CD4-positive, alpha-beta memory T cell (primary cell): ENCODE results near the gene PRDM16. TPM values are rescaled to one million over a fixed set of nuclear protein-coding genes. Genes with fewer than 3 reads are reported as not detected.

Source experiments
- CTCF ChIA-PET: fragments of 350-600 bp; sonication (Branson Sonifier 250); formaldehyde crosslinking; loops from one replicate; lab custom pipeline; 2021; ENCODE audit warnings: inconsistent platforms; ENCODE audit not compliant: partially characterized antibody; lab: Charles Lee
- POLR2A ChIA-PET: fragments of 350-600 bp; sonication (Branson Sonifier 250); formaldehyde crosslinking; loops from one replicate; lab custom pipeline; 2021; ENCODE audit not compliant: partially characterized antibody; lab: Charles Lee
- DNase-seq, 5 donors: peaks; one replicate each; pipeline versions ENCODE4 v3.0.0 to v3.0.0-alpha.2; 2020 to 2022; ENCODE audit warnings: mixed read lengths in 1 of 5
- H3K27ac ChIP-seq: one replicate; pipeline ENCODE4 v1.7.0; 2013; ENCODE audit warnings: low read depth, low read length
- H3K27me3 ChIP-seq: 2 replicates; pipeline ENCODE4 v1.7.0; 2013; ENCODE audit warnings: mild to moderate bottlenecking, low read length, moderate library complexity; ENCODE audit not compliant: insufficient read depth
- H3K36me3 ChIP-seq: 2 replicates; pipeline ENCODE4 v1.7.0; 2013; ENCODE audit warnings: mild to moderate bottlenecking, low read length, moderate library complexity; ENCODE audit not compliant: insufficient read depth
- H3K4me1 ChIP-seq: 2 replicates; pipeline ENCODE4 v1.7.0; 2013; ENCODE audit warnings: mild to moderate bottlenecking, low read length, moderate library complexity; ENCODE audit not compliant: insufficient read depth
- H3K4me3 ChIP-seq, 2 donors: one replicate each; pipeline ENCODE4 v1.7.0; 2013; ENCODE audit warnings: low read length in 2 of 2, mild to moderate bottlenecking in 1 of 2
- H3K9me3 ChIP-seq, 2 donors: one replicate each; pipeline ENCODE4 v1.7.0; 2013; ENCODE audit warnings: low read length in 2 of 2, control low read depth in 1 of 2; ENCODE audit not compliant: control insufficient read depth in 1 of 2
- H3K27ac Mint-ChIP-seq, 7 donors: one replicate each; pipeline ENCODE4 v1.8.0; 2020 to 2021; ENCODE audit warnings: mixed read lengths in 7 of 7, mild to moderate bottlenecking in 6 of 7, inconsistent platforms in 3 of 7, moderate library complexity in 3 of 7
- H3K27me3 Mint-ChIP-seq, 2 donors: one replicate each; pipeline ENCODE4 v1.8.0; 2020 to 2021; ENCODE audit warnings: mixed read lengths in 2 of 2
- H3K36me3 Mint-ChIP-seq, 2 donors: one replicate each; pipeline ENCODE4 v1.8.0; 2020 to 2021; ENCODE audit warnings: mixed read lengths in 2 of 2, inconsistent platforms in 1 of 2, mild to moderate bottlenecking in 1 of 2
- H3K4me1 Mint-ChIP-seq, 4 donors: one replicate each; pipeline ENCODE4 v1.8.0; 2020 to 2021; ENCODE audit warnings: mixed read lengths in 4 of 4, mild to moderate bottlenecking in 1 of 4
- H3K4me3 Mint-ChIP-seq, 8 donors: one replicate each; pipeline ENCODE4 v1.8.0; 2020 to 2021; ENCODE audit warnings: mixed read lengths in 8 of 8, mild to moderate bottlenecking in 7 of 8, moderate library complexity in 6 of 8, inconsistent platforms in 3 of 8
- H3K9me3 Mint-ChIP-seq, 8 donors: one replicate each; pipeline ENCODE4 v1.8.0; 2020 to 2021; ENCODE audit warnings: mixed read lengths in 8 of 8, mild to moderate bottlenecking in 5 of 8, inconsistent platforms in 3 of 8, moderate library complexity in 1 of 8
- intact Hi-C: fragments of 100-400 bp; cut with micrococcal nuclease; formaldehyde crosslinking; loops from one replicate; pipeline ENCODE4 v1.15.1; 2023
- polyA plus RNA-seq, 2 donors: library from polyadenylated mRNA; unstranded; fragments of 300-500 nt; fragmentation: Illumina TruSeq; gene quantifications; one replicate each; pipeline ENCODE4 v1.2.3, GENCODE V29; 2021
- total RNA-seq, 2 experiments: library from RNA; stranded (reverse); gene quantifications; one replicate each; pipeline ENCODE4 v1.2.3, GENCODE V29; 2021

PRDM16 gene
- total and polyA plus RNA-seq, 4 experiments from 2014 or later = not detected

DNA sequence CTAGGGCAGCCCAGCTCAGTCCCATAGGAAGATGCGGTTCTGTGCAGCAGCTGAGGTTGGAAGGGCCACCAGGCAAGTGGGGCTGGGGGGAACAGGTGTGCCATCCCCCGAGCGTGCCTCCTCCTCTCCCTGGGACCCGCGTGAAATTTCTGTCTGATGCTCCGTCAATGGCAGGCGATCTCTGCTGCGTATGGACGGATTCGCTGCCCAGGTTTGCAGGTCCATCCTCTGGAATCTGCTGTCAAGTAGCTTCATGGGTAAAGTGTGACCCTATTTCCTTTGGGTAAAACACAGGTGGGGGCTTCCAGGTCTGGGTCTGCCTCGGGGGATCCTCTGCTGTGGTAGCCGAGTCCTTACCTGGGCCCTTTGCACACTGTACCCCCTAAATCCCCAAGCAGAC lies 270.9 kb downstream of the PRDM16 start:
- Mint-ChIP-seq H3K4me3 (no peak overlapping the region), H3K9me3 (peaks cover 0 to 25% (median 18%) of the 10 kb centered on the region in 8 donors), H3K4me1 (no peaks in the 10 kb centered on the region), H3K36me3 (peaks cover 0 to 4% of the 10 kb centered on the region in 2 donors), H3K27ac (no peak overlapping the region), H3K27me3 (no peaks in the 10 kb centered on the region)
- Histone ChIP-seq H3K27ac (no peak overlapping the region), H3K4me3 (no peak overlapping the region), H3K36me3 (no peaks in the 10 kb centered on the region), H3K9me3 (no peaks in the 10 kb centered on the region), H3K27me3 (no peaks in the 10 kb centered on the region), H3K4me1 (no peaks in the 10 kb centered on the region)
- POLR2A ChIA-PET = no interaction called here
- CTCF ChIA-PET = no interaction called here
- no peak for DNase-seq
- intact Hi-C loops = no loop called here

DNA sequence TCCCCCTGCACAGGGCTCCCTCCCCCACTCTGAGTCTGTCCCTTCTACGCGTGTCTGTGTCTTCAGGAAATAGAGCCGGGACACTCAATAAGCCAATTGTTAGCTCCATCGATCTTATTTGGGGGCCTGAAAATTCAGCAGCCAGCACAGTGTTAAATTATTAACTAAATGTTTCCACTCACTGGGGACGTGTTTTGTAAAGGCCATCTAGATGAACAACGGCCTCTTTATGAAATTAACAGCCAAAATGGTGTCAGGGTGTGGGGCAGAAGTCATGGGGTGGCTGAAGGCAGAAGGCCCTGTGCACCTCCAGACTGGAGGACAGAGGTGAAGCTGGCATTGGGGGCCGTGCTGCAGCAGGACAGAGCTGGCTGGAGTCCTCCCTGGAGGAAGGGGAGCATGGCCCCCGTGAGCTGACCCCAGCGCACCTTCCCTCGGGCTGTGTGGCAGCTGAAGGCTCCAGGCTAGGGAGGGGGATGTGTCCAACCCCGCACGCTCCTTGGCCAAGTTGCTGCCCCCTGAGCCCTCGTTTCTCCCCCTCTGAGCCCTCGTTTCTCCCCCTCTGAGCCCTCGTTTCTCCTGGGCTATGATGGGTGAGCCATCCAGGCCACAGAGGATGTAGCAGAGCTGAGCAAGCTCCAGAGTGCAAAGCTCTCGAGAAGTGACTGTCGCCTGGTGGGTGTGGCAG lies 271.7 kb downstream of the PRDM16 start:
- CTCF ChIA-PET = no interaction called here
- H3K36me3 ChIP-seq = no peaks in the 10 kb centered on the region
- H3K9me3 Mint-ChIP-seq = peaks cover 0 to 28% (median 22%) of the 10 kb centered on the region in 8 donors

DNA sequence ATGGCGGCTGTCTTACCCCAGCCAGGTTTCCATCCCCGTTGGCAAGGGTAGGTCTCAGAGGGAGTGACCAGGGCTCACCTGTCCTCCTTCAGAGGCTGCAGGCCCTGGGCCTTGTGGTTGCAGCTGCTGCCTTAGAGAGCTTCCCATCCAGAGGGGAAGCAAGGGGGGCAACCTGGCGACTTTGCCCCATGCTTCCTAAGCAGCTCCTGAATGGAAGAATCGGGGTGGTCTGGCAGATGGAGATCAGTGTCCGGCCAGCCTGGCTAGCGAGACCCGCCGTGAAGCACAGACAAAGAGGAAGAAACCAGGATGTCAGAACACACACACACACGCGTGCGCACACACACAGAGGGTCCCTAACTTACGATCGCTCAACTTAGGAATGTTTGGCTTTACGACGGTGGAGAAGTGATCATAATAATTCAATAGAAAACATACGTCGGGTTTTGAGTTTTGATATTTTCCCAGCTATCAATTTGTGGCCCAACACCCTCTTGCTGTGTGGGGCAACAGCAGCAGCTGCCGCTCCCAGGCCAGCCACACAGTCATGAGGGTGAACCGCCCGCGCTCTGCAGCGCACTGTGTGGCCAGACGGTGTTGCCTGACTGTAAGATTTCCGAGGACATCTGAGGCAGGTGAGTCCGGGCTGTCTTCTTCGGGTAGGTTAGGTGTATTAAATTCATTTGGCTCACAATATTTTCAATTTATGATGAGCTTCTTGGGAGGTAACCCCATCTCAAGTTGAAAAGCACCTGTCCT lies 272.4 kb downstream of the PRDM16 start:
- POLR2A ChIA-PET = no interaction called here
- H3K4me3 Mint-ChIP-seq = no peak overlapping the region
- Histone ChIP-seq H3K4me1 (no peaks in the 10 kb centered on the region), H3K36me3 (no peaks in the 10 kb centered on the region), H3K4me3 (no peak overlapping the region), H3K9me3 (no peaks in the 10 kb centered on the region), H3K27me3 (no peaks in the 10 kb centered on the region), H3K27ac (no peak overlapping the region)
- DNase-seq = no peak
- CTCF ChIA-PET = no interaction called here
- H3K36me3 Mint-ChIP-seq = peaks cover 0 to 4% of the 10 kb centered on the region in 2 donors
- no peaks in the 10 kb centered on the region for H3K4me1 Mint-ChIP-seq
- H3K9me3 Mint-ChIP-seq = peaks cover 0 to 28% (median 22%) of the 10 kb centered on the region in 8 donors
- intact Hi-C loops = no loop called here
- H3K27ac Mint-ChIP-seq = no peak overlapping the region
- no peaks in the 10 kb centered on the region for H3K27me3 Mint-ChIP-seq

More for the DNA sequence above, 271.7 kb downstream of the PRDM16 start:
- Mint-ChIP-seq H3K27ac (no peak overlapping the region), H3K27me3 (no peaks in the 10 kb centered on the region), H3K4me3 (no peak overlapping the region), H3K4me1 (no peaks in the 10 kb centered on the region), H3K36me3 (peaks cover 0 to 4% of the 10 kb centered on the region in 2 donors)
- DNase-seq = no peak
- Histone ChIP-seq H3K4me1 (no peaks in the 10 kb centered on the region), H3K27me3 (no peaks in the 10 kb centered on the region), H3K9me3 (no peaks in the 10 kb centered on the region), H3K27ac (no peak overlapping the region), H3K4me3 (no peak overlapping the region)
- intact Hi-C loops = no loop called here
- POLR2A ChIA-PET = no interaction called here

DNA sequence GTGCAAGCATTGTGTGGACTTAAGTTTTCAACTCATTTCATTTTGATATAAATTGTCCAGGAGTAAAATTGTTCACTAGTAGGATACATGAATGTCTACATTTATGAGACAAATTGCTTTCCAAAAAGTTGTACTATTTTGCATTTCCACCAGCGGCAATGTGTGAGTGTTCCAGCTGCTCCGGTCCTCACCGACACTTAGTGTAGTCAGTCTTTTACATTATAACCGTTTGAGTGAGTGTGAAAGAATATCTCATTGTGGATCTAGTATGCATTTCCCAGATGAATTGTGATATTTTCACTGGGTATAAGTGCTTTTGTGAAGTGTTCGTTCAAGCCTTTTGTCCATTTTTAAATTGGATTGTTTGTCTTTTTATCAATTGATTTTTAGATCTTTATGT lies 274.0 kb downstream of the PRDM16 start:
- Mint-ChIP-seq H3K4me1 (no peaks in the 10 kb centered on the region), H3K9me3 (peaks cover 0 to 28% (median 22%) of the 10 kb centered on the region in 8 donors), H3K27ac (no peak overlapping the region), H3K36me3 (peaks cover 0 to 4% of the 10 kb centered on the region in 2 donors), H3K27me3 (no peaks in the 10 kb centered on the region), H3K4me3 (no peak overlapping the region)
- no peaks in the 10 kb centered on the region for H3K27me3 ChIP-seq
- ChIA-PET POLR2A (no interaction called here), CTCF (no interaction called here)
- DNase-seq = no peak
- H3K36me3 ChIP-seq = no peaks in the 10 kb centered on the region
- no peak overlapping the region for H3K27ac ChIP-seq
- no peaks in the 10 kb centered on the region for H3K4me1 ChIP-seq
- no peaks in the 10 kb centered on the region for H3K9me3 ChIP-seq
- intact Hi-C loops = no loop called here
- no peak overlapping the region for H3K4me3 ChIP-seq

DNA sequence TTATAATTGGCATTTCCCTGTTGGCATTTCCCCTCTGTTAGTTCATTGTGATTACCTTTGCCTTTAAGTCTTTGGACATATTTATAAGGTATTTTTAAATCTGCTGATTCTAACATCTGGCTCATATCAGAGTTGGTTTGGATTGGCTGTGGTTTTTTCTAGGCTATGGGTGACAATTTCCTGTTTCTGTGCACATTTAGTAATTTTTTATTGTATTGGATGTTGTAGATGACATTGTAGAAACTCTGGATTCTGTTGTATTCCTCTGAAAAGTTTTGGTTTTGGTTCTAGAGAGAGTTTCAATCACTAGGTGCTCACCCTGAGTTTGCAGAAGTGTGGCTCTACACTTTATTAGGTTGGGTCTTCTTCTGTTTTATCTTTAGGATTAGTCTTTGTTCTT lies 275.4 kb downstream of the PRDM16 start:
- ChIA-PET CTCF (no interaction called here), POLR2A (no interaction called here)
- Mint-ChIP-seq H3K9me3 (peaks cover 0 to 28% (median 22%) of the 10 kb centered on the region in 8 donors), H3K4me1 (no peaks in the 10 kb centered on the region), H3K36me3 (peaks cover 0 to 4% of the 10 kb centered on the region in 2 donors), H3K27ac (no peak overlapping the region), H3K4me3 (no peak overlapping the region), H3K27me3 (no peaks in the 10 kb centered on the region)
- no peak overlapping the region for H3K4me3 ChIP-seq
- DNase-seq = no peak
- no peaks in the 10 kb centered on the region for H3K4me1 ChIP-seq
- H3K27me3 ChIP-seq = no peaks in the 10 kb centered on the region
- intact Hi-C loops = no loop called here
- H3K36me3 ChIP-seq = no peaks in the 10 kb centered on the region
- H3K27ac ChIP-seq = no peak overlapping the region
- H3K9me3 ChIP-seq = no peaks in the 10 kb centered on the region

DNA sequence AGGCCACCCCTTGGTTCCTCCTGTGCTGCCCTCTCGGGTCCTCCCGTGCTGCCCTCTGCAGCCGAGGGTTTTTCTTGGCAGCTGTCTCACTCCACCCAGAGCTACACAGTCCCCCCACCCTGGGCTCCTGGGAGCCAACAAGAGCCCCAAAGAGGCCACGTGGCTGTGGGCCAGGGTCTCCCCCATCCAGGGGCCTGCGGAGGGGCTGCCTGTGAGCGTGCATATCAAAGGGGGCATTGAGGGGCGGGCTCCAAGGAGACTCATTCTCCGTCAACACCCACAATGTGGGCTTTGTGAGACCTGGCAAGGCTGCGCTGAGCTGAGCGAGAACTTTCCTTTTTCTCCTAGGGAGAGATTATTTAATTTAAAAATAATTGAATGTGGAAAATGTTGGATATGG lies 276.8 kb downstream of the PRDM16 start:
- Histone ChIP-seq H3K27me3 (no peaks in the 10 kb centered on the region), H3K9me3 (no peaks in the 10 kb centered on the region)

DNA sequence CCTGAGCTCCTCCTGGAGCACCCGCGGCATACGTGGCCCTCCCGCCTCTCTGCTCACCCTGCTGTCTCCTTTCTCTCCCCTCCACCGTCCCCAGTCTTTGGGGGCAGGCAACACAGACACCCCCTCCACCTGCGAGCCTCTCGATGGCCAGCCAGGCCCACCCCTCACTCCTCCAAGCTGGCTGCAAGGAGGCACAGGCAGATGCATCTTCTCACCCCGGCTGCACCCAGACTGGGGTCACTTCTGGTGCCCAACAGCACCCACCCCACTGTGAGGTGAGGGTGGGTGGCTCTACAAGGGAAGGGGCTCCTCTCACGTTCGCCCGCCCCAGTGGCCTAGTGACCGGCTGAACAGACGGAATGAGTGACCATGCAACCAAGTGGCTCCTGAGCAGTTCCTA lies 277.5 kb downstream of the PRDM16 start:
- ChIA-PET CTCF (no interaction called here), POLR2A (no interaction called here)
- Mint-ChIP-seq H3K9me3 (peaks cover 0 to 28% (median 22%) of the 10 kb centered on the region in 8 donors), H3K4me1 (no peaks in the 10 kb centered on the region), H3K36me3 (peaks cover 0 to 4% of the 10 kb centered on the region in 2 donors), H3K4me3 (no peak overlapping the region), H3K27ac (no peak overlapping the region), H3K27me3 (no peaks in the 10 kb centered on the region)
- Histone ChIP-seq H3K27me3 (no peaks in the 10 kb centered on the region), H3K27ac (no peak overlapping the region), H3K36me3 (no peaks in the 10 kb centered on the region), H3K9me3 (no peaks in the 10 kb centered on the region), H3K4me3 (no peak overlapping the region), H3K4me1 (no peaks in the 10 kb centered on the region)
- intact Hi-C loops = no loop called here
- DNase-seq = no peak

More for the DNA sequence above, 276.8 kb downstream of the PRDM16 start:
- ChIA-PET CTCF (no interaction called here), POLR2A (no interaction called here)
- H3K4me1 Mint-ChIP-seq = no peaks in the 10 kb centered on the region
- H3K27ac ChIP-seq = no peak overlapping the region
- no peaks in the 10 kb centered on the region for H3K4me1 ChIP-seq
- no peak for DNase-seq
- H3K27ac Mint-ChIP-seq = no peak overlapping the region
- intact Hi-C loops = no loop called here
- peaks cover 0 to 28% (median 22%) of the 10 kb centered on the region in 8 donors for H3K9me3 Mint-ChIP-seq
- peaks cover 0 to 4% of the 10 kb centered on the region in 2 donors for H3K36me3 Mint-ChIP-seq
- H3K4me3 Mint-ChIP-seq = no peak overlapping the region
- no peak overlapping the region for H3K4me3 ChIP-seq
- H3K27me3 Mint-ChIP-seq = no peaks in the 10 kb centered on the region
- H3K36me3 ChIP-seq = no peaks in the 10 kb centered on the region
